AG04450 (cell line): ENCODE data around the gene IGLL5. TPM values are rescaled to one million over a fixed set of nuclear protein-coding genes. Genes with fewer than 3 reads are reported as not detected.

Source experiments
- CTCF ChIA-PET: fragments of 300-600, 350-600 bp; formaldehyde crosslinking; extraction: SDS; loops from one replicate; lab custom pipeline; 2022; ENCODE audit warnings: antibody characterized with exemption, inconsistent platforms; lab: Charles Lee
- POLR2A ChIA-PET: fragments of 350-600 bp; formaldehyde crosslinking; extraction: SDS; loops from one replicate; lab custom pipeline; 2021; ENCODE audit warnings: antibody characterized with exemption, inconsistent platforms; lab: Yijun Ruan, JAX
- DNase-seq: peaks from one replicate; pipeline ENCODE4 v3.0.0-alpha.2; 2011; ENCODE audit warnings: low read depth, low spot score
- H3K27ac ChIP-seq: one replicate; pipeline ENCODE4 v1.5.1; 2012; ENCODE audit warnings: low read depth, low read length, control low read depth
- H3K27me3 ChIP-seq: one replicate; pipeline ENCODE4 v1.6.0; 2012; ENCODE audit warnings: low read length; ENCODE audit not compliant: control insufficient read depth, insufficient read depth
- H3K4me3 ChIP-seq: 2 replicates; pipeline ENCODE4 v1.5.1; 2011; ENCODE audit warnings: mild to moderate bottlenecking, low read depth, low read length, control low read depth
- H3K9me3 ChIP-seq: 2 replicates; pipeline ENCODE4 v1.5.1; 2012; ENCODE audit warnings: low read length; ENCODE audit not compliant: control insufficient read depth, insufficient read depth
- polyA plus RNA-seq: library from polyadenylated mRNA; depleted of rRNA; stranded (reverse); fragments of >200 nt; gene quantifications from 2 replicates; pipeline ENCODE4 v1.2.3, GENCODE V29; 2011
- TF ChIP-seq, protein P1 (sequence below): IDR thresholded peaks from 2 replicates; pipeline ENCODE4 v1.5.1; 2011; ENCODE audit warnings: low read depth, low read length, control low read depth, inconsistent platforms

The IGLL5 gene
- polyA plus RNA-seq, 1 experiment, result not detected

- Histone ChIP-seq H3K27me3 (peaks cover 4% of the 10 kb centered on the region), H3K9me3 (no peaks in the 10 kb centered on the region), H3K27ac (no peak overlapping the region), H3K4me3 (no peak overlapping the region)
- no peak for DNase-seq
- TF ChIP-seq, protein P1, sequence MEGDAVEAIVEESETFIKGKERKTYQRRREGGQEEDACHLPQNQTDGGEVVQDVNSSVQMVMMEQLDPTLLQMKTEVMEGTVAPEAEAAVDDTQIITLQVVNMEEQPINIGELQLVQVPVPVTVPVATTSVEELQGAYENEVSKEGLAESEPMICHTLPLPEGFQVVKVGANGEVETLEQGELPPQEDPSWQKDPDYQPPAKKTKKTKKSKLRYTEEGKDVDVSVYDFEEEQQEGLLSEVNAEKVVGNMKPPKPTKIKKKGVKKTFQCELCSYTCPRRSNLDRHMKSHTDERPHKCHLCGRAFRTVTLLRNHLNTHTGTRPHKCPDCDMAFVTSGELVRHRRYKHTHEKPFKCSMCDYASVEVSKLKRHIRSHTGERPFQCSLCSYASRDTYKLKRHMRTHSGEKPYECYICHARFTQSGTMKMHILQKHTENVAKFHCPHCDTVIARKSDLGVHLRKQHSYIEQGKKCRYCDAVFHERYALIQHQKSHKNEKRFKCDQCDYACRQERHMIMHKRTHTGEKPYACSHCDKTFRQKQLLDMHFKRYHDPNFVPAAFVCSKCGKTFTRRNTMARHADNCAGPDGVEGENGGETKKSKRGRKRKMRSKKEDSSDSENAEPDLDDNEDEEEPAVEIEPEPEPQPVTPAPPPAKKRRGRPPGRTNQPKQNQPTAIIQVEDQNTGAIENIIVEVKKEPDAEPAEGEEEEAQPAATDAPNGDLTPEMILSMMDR, result no peak
- POLR2A ChIA-PET, result no interaction called here
- CTCF ChIA-PET, result no interaction called here
These were observed 20.2 kb downstream of the IGLL5 start for GRCh38 chr22:22907551-22908494.

DNA sequence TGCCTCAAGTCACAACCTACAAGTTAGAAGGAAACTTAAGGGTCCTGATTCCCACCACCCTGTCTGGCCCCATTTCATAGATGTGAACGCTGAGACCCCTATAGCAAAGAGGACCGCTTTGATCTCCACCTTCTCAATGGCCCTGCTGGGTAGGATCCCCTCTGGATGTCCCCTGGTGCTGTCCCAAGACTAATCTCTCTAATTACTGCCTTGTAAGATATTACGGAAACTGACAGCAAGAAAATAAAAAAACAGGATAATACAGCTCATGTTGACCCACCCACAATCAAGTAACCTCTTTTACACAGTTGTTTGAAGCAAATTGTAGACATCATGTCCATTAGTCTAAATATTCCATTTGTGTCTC lies 20.9 kb downstream of the IGLL5 start:
- Histone ChIP-seq H3K27me3 (peaks cover 4% of the 10 kb centered on the region), H3K9me3 (no peaks in the 10 kb centered on the region), H3K27ac (no peak overlapping the region), H3K4me3 (no peak overlapping the region)
- ChIA-PET CTCF (no interaction called here), POLR2A (no interaction called here)
- DNase-seq, result no peak
- TF ChIP-seq, protein P1, result no peak

- TF ChIP-seq, protein P1, result no peak
- Histone ChIP-seq H3K27ac (no peak overlapping the region), H3K9me3 (no peaks in the 10 kb centered on the region), H3K27me3 (peaks cover 4% of the 10 kb centered on the region), H3K4me3 (no peak overlapping the region)
- ChIA-PET POLR2A (no interaction called here), CTCF (no interaction called here)
- DNase-seq, result no peak
These were observed 21.5 kb downstream of the IGLL5 start for GRCh38 chr22:22908941-22909604.

DNA sequence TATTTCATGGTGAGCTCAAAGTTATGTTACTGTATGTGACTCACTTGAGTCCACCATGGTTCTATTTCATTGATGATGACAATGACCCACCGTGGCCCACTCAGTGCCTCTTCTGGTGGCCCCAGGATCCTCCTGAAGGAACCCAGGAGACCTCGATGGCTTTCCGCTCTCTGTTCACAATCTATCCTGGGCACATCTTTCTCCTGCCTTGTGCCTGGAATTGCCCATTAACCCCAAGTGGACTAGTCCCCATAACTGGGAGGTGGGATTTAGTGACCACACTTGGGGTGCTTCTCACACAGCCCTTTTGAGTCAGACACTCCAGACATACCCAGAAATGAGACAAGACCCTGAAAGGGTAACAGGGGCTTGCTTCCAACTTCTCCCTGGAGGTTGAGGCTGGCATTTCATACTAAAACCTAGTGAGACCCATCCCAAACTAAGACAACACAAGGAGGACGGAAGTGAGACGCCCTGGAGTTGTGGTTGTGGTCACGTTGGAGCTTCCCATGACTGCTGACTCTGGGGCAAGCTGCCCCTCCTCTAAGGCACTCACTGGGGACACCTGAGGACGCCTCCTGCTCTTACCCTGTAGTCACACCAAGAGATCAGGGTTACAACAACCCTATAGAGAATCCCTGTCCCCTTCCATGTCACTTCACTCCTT lies 22.1 kb downstream of the IGLL5 start:
- DNase-seq, result no peak
- Histone ChIP-seq H3K27me3 (peaks cover 4% of the 10 kb centered on the region), H3K27ac (no peak overlapping the region), H3K4me3 (no peak overlapping the region), H3K9me3 (no peaks in the 10 kb centered on the region)
- POLR2A ChIA-PET, result no interaction called here
- CTCF ChIA-PET, result no interaction called here
- TF ChIP-seq, protein P1, result no peak
